Neural cell (in vitro differentiated cells): ENCODE data around the gene SUN1. TPM values are rescaled to one million over a fixed set of nuclear protein-coding genes. Genes with fewer than 3 reads are reported as not detected.

Experiments
- H2AFZ ChIP-seq: fragments of 200-600, 300-800 bp; sonication (generic), shearing (Covaris generic); 2 replicates; pipeline ENCODE4 v1.6.0; 2014; ENCODE audit warnings: low read depth, mild to moderate bottlenecking, antibody characterized with exemption, low read length, moderate library complexity
- H3F3A ChIP-seq: fragments of 200-600 bp; shearing (Covaris generic); 2 replicates; pipeline ENCODE4 v1.6.1; 2016; ENCODE audit warnings: mild to moderate bottlenecking, moderate library complexity, mixed read lengths, antibody characterized with exemption, low read length; ENCODE audit not compliant: insufficient read depth, poor library complexity, severe bottlenecking
- H3K27ac ChIP-seq: fragments of 200-600, 300-800 bp; sonication (generic), shearing (Covaris generic); 2 replicates; pipeline ENCODE4 v1.5.1; 2014; ENCODE audit warnings: mild to moderate bottlenecking, low read length, moderate library complexity
- H3K27me3 ChIP-seq: fragments of 300-800, 200-600 bp; sonication (generic), shearing (Covaris generic); 2 replicates; pipeline ENCODE4 v1.6.0; 2014; ENCODE audit warnings: mild to moderate bottlenecking, low read depth, low read length, moderate library complexity; ENCODE audit not compliant: insufficient read depth
- H3K36me3 ChIP-seq: fragments of 300-800, 200-600 bp; sonication (generic), shearing (Covaris generic); 2 replicates; pipeline ENCODE4 v1.5.1; 2014; ENCODE audit warnings: mild to moderate bottlenecking, antibody characterized with exemption, low read length, moderate library complexity; ENCODE audit not compliant: insufficient read depth
- H3K4me2 ChIP-seq: fragments of 300-800, 200-600 bp; sonication (generic), shearing (Covaris generic); 2 replicates; pipeline ENCODE4 v1.6.0; 2014; ENCODE audit warnings: mild to moderate bottlenecking, low read length
- H3K4me3 ChIP-seq: fragments of 300-800, 200-600 bp; sonication (generic), shearing (Covaris generic); 2 replicates; pipeline ENCODE4 v1.5.1; 2014; ENCODE audit warnings: mild to moderate bottlenecking, low read length, moderate library complexity
- H3K79me2 ChIP-seq: fragments of 200-600 bp; shearing (Covaris generic); replicated peaks from 2 replicates; pipeline ENCODE4 v1.6.0; 2014; ENCODE audit warnings: mild to moderate bottlenecking, low read length, moderate library complexity; ENCODE audit not compliant: insufficient read depth
- H3K9ac ChIP-seq: fragments of 300-800, 200-600 bp; sonication (generic), shearing (Covaris generic); 2 replicates; pipeline ENCODE4 v1.6.1; 2016; ENCODE audit warnings: mild to moderate bottlenecking, low read length, mixed read lengths
- H3K9me2 ChIP-seq: fragments of 200-600 bp; shearing (Covaris generic); 2 replicates; pipeline ENCODE4 v1.6.1; 2016; ENCODE audit warnings: mild to moderate bottlenecking, low read length, mixed read lengths; ENCODE audit not compliant: insufficient read depth
- H3K9me3 ChIP-seq: fragments of 200-600, 300-800 bp; sonication (generic), shearing (Covaris generic); 2 replicates; pipeline ENCODE4 v1.6.1; 2016; ENCODE audit warnings: mild to moderate bottlenecking, mixed run types, low read length, moderate library complexity, mixed read lengths
- H4K20me1 ChIP-seq: fragments of 200-600 bp; shearing (Covaris generic); 2 replicates; pipeline ENCODE4 v1.6.1; 2016; ENCODE audit warnings: mild to moderate bottlenecking, mixed run types; ENCODE audit not compliant: insufficient read depth
- EP300 ChIP-seq: fragments of 450-650 bp; conservative IDR thresholded peaks from 2 replicates; pipeline ENCODE4 v1.6.1; 2014; ENCODE audit warnings: antibody characterized with exemption, mild to moderate bottlenecking, moderate library complexity; ENCODE audit not compliant: poor library complexity, severe bottlenecking
- EZH2 ChIP-seq: fragments of 200-600, 300-800 bp; shearing (Covaris generic), sonication (generic); IDR thresholded peaks from 2 replicates; pipeline ENCODE4 v1.6.1; 2014; ENCODE audit warnings: antibody characterized with exemption, low read length, borderline replicate concordance, mild to moderate bottlenecking; ENCODE audit not compliant: insufficient read depth, poor library complexity, severe bottlenecking
- MXI1 ChIP-seq: fragments of 450-650 bp; conservative IDR thresholded peaks from 2 replicates; pipeline ENCODE4 v1.6.1; 2014; ENCODE audit warnings: antibody characterized with exemption, mild to moderate bottlenecking; ENCODE audit not compliant: poor library complexity, severe bottlenecking
- POLR2AphosphoS5 ChIP-seq: IDR thresholded peaks from 2 replicates; pipeline ENCODE4 v1.6.1; 2012
- RAD21 ChIP-seq: fragments of 450-650 bp; conservative IDR thresholded peaks from 2 replicates; pipeline ENCODE4 v1.6.1; 2014; ENCODE audit warnings: antibody characterized with exemption, mild to moderate bottlenecking, moderate library complexity
- SMC3 ChIP-seq: fragments of 450-650 bp; conservative IDR thresholded peaks from 2 replicates; pipeline ENCODE4 v1.6.1; 2014; ENCODE audit warnings: antibody characterized with exemption, mild to moderate bottlenecking, moderate library complexity; ENCODE audit not compliant: poor library complexity
- TAF1 ChIP-seq: IDR thresholded peaks from 2 replicates; pipeline ENCODE4 v1.6.1; 2012; ENCODE audit warnings: low read depth
- polyA plus RNA-seq: library from polyadenylated mRNA; depleted of rRNA; stranded (reverse); fragments of >200 nt; gene quantifications from 2 replicates; pipeline ENCODE4 v1.2.3, GENCODE V29; 2014
- TF ChIP-seq, protein P1 (sequence below): IDR thresholded peaks from 2 replicates; pipeline ENCODE4 v1.6.1; 2012; ENCODE audit warnings: borderline replicate concordance
- TF ChIP-seq, protein P2 (sequence below): fragments of 450-650 bp; IDR thresholded peaks from 2 replicates; pipeline ENCODE4 v1.5.1; 2014; ENCODE audit warnings: antibody characterized with exemption, mild to moderate bottlenecking, moderate library complexity; ENCODE audit not compliant: poor library complexity, severe bottlenecking

Gene SUN1
- polyA plus RNA-seq, 1 donor from 2014 or later: 309 TPM

DNA sequence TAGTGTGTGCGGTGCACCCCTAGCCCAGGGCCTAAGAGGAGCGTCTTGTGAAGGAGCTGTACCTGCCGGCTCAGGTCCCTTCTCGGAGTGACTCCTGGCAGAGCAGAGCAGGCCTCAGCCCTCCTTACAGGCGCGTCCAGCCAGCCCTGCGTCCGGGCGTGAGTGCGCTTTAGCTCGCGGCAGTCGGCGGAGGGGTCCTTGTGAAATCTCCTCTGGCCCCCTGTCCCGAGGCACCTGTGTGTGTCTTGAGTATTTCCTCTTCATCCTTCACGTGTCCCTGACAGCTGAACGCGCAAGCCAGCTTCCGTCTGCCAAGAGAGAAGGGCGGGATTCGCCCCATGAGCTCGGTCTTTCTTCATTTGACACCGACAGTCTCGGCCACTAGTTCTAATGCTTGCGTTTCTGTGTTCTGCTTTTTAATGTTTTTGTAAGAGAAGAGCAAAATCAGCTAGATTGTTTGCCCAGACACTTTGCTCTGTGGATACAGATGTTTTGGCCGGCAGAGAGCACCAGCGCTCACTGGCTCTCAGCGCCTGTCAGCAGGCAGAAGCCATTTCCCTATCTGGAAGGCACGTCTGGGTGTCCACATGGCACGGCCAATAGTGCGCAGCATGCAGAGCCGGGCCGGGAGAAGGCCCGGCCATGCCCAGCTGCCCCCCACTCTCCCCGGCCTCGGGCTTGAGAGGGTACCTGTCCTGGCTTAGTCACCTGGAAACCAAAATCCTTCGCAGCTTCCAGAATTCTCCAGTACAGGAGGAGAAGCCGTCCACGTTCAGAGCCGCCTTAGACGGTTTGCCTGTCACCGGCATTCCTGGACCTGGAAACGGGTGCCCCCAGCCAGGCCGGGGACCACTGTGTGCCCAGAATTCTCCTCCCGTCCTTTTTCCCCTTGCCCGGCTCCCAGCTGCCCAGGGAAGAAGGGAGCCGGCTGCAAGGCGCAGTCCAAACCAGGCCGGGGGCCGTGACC is 51.1 kb downstream of the SUN1 start:
- no peak overlapping the region for H3K4me3 ChIP-seq
- no peak overlapping the region for H3K9ac ChIP-seq
- no peaks in the 10 kb centered on the region for H3K9me2 ChIP-seq
- no peaks in the 10 kb centered on the region for H3F3A ChIP-seq
- H3K36me3 ChIP-seq: no peaks in the 10 kb centered on the region
- no peaks in the 10 kb centered on the region for H3K27me3 ChIP-seq
- H3K9me3 ChIP-seq: no peaks in the 10 kb centered on the region
- H2AFZ ChIP-seq: no peak overlapping the region
- H3K27ac ChIP-seq: no peak overlapping the region
- no peak for TF ChIP-seq EP300
- TF ChIP-seq, protein P1, sequence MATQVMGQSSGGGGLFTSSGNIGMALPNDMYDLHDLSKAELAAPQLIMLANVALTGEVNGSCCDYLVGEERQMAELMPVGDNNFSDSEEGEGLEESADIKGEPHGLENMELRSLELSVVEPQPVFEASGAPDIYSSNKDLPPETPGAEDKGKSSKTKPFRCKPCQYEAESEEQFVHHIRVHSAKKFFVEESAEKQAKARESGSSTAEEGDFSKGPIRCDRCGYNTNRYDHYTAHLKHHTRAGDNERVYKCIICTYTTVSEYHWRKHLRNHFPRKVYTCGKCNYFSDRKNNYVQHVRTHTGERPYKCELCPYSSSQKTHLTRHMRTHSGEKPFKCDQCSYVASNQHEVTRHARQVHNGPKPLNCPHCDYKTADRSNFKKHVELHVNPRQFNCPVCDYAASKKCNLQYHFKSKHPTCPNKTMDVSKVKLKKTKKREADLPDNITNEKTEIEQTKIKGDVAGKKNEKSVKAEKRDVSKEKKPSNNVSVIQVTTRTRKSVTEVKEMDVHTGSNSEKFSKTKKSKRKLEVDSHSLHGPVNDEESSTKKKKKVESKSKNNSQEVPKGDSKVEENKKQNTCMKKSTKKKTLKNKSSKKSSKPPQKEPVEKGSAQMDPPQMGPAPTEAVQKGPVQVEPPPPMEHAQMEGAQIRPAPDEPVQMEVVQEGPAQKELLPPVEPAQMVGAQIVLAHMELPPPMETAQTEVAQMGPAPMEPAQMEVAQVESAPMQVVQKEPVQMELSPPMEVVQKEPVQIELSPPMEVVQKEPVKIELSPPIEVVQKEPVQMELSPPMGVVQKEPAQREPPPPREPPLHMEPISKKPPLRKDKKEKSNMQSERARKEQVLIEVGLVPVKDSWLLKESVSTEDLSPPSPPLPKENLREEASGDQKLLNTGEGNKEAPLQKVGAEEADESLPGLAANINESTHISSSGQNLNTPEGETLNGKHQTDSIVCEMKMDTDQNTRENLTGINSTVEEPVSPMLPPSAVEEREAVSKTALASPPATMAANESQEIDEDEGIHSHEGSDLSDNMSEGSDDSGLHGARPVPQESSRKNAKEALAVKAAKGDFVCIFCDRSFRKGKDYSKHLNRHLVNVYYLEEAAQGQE: no peak
- H3K4me2 ChIP-seq: no peak overlapping the region
- H4K20me1 ChIP-seq: no peaks in the 10 kb centered on the region
- peaks cover 44% of the 10 kb centered on the region for H3K79me2 ChIP-seq

DNA sequence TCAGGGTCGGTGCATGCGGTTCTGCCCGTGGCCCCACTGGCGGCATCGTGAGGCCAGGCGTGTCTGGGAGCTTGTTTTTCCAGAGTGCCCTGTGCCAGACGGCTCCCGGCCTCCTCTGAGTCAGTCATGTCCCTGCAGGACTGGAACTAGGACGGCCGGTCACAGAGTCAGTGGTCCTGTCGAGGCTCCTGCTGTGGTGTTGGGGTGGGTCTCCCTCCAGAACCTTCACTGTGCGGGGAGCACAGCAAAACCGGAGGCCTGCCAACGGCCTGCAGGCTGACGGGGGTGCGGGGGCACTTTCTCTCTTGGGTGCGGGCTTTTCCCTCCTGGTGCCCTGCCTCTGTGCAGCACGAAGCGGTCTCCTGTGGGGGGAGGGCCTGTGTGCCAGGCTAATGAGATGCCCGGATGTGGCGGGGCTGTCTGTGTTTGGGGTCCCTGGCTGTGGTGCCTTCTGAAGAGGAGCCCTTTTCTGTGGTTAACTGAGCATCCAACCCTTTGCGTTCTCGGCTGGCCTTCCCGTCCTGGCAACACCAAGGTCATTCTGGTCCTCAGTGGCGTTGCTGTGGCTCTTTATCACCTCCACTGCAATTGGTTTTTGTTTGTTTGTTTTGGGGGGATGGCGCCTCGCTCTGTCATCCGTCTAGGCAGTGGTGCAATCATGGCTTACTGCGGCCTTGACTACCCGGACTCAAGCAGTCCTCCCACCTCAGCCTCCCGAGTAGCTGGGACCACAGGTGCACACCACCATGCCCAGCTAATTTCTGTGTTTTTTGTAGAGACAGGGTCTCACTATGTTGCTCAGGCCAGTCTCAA is 52.1 kb downstream of the SUN1 start:
- Histone ChIP-seq H3K4me2 (no peak overlapping the region), H4K20me1 (no peaks in the 10 kb centered on the region), H3K4me3 (no peak overlapping the region), H3K36me3 (no peaks in the 10 kb centered on the region), H2AFZ (no peak overlapping the region), H3K27ac (no peak overlapping the region), H3K9ac (no peak overlapping the region), H3K9me3 (no peaks in the 10 kb centered on the region), H3K79me2 (peaks cover 33% of the 10 kb centered on the region), H3K9me2 (no peaks in the 10 kb centered on the region), H3F3A (no peaks in the 10 kb centered on the region), H3K27me3 (no peaks in the 10 kb centered on the region)
- TF ChIP-seq, protein P1: no peak
- TF ChIP-seq POLR2AphosphoS5: no peak
- no peak for TF ChIP-seq RAD21
- TF ChIP-seq TAF1: no peak
- TF ChIP-seq EP300: no peak
- TF ChIP-seq, protein P2, sequence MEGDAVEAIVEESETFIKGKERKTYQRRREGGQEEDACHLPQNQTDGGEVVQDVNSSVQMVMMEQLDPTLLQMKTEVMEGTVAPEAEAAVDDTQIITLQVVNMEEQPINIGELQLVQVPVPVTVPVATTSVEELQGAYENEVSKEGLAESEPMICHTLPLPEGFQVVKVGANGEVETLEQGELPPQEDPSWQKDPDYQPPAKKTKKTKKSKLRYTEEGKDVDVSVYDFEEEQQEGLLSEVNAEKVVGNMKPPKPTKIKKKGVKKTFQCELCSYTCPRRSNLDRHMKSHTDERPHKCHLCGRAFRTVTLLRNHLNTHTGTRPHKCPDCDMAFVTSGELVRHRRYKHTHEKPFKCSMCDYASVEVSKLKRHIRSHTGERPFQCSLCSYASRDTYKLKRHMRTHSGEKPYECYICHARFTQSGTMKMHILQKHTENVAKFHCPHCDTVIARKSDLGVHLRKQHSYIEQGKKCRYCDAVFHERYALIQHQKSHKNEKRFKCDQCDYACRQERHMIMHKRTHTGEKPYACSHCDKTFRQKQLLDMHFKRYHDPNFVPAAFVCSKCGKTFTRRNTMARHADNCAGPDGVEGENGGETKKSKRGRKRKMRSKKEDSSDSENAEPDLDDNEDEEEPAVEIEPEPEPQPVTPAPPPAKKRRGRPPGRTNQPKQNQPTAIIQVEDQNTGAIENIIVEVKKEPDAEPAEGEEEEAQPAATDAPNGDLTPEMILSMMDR: no peak
- TF ChIP-seq MXI1: no peak
- TF ChIP-seq SMC3: no peak
- no peak for TF ChIP-seq EZH2
